Stimulated activated CD8-positive, alpha-beta memory T cell treated with anti-CD3 and anti-CD28 coated beads, Interleukin-2, amount 100 ng/mL, for 48 hours (primary cell): Measurements from ENCODE around the gene VWF.
"Not testable (repeated sequence)": the region's sequence is repeated elsewhere in the genome, so short reads cannot be mapped to it uniquely, and the experiment has no call there.

Source experiments
- DNase-seq, 2 donors: peaks; one replicate each; pipeline ENCODE4 v3.0.0-alpha.2; 2020; ENCODE audit warnings: low read depth in 2 of 2

Gene VWF

DNA sequence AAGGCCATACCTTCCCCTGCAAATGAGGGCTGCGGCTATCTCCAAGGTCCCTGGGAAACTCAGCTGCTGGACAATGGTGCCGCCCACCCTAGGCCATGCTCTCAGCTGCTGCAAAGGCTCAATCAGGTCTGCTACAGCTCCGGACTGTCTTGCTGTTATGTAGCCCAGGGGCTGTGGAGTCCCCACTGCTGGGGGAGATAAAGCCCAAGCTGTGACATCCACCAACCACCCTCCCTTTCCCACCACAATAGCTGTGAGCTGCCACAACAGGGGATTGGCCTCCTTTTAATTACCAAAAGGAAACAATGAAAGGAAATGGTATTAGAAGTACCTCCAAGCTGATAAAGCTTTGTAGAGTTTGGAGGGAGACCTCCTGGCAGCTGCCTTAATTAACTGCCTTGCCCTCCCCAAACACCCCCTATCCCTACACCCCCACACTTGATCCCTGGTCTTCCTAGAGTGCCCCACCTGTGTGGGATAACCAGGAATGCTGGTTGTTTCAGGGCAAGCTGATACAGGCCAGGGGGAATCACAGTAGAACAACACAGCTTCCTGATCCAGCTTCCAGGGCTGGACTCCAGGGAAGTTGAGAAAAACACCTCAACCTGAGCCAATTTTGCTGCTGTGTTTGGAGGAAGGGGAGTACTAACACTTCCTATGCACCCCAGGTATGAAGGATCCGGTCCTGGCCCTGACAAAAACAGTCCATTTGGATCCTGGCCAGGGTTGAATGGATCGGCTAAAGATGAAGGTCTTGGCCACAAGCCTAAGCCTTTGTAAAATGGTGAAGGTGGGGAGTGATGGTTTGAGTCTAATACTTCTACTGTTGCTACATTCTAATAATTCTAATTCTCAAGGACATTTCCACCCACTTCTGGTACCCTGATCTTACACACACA, at the start of gene VWF:
Gene VWF (minus strand): TSS at position 260 of the 899 bp plus-strand sequence. CDS start 1,474 bp downstream, outside the sequence.
- no peak for DNase-seq

DNA sequence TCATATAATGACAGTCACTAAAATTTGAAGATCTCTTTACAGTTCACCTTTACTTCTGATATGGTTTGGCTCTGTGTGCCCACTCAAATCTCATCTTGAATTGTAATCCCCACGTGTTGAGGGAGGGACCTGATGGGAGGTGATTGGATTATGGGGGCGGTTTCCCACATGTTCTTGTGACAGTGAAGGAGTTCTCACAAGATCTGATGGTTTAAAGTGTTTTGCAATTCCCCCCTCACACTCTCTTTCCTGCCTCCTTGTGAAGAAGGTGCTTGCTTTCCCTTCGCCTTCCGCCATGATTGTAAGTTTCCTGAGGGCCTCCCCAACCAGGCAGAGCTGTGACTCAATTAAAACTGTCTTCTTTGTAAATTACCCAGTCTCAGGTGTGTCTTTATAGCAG, 48.4 kb upstream of the VWF start:
- no peak for DNase-seq

DNA sequence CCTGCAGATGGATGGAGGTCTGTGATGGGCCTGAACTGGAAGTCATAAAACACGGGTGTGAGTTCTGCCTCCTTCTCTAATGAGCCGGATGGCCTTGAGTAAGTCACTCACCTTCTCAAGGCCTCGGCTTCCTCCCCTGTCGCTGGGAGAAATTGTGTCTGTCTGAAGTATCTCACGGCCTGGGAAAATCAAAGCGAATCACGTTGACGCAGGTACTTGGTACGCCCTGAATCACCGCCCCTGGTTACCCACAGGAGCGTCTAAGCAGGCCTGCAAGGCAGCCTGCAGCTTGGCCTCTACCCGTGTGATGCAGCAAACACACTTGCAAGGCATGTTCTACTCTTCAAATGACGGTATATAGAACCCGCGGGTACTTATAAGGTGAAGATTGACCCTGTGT, 47.6 kb upstream of the VWF start:
- no peak for DNase-seq

DNA sequence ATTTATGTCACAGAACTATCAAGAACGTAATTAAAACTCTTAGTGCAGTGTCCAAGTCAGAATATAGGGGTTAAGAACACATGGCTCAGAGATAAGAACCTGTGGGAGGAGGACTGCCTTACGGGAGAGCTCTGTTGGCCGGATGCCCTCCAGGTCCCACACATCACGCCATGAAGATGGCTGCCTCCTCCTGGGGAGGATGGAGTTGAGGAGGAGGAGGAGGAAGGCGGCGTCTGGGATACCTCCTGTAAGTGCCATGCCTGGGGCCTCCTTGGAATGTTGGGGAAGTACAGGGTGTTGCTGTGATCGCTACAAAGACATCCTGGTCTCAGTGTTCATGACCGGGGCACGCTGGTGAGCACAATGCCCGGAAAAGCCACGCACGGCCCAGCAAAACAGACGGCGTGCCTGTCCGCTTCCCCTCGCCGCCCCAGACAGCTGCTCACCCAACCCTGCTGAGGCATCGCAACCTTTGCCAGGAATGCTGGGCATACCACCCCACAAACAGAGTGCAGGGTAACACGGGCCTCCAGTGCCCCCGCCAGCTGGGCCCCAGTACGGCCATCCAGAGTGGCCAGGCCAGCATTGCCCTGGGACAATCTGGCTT, 47.0 kb upstream of the VWF start:
- DNase-seq, result no peak

DNA sequence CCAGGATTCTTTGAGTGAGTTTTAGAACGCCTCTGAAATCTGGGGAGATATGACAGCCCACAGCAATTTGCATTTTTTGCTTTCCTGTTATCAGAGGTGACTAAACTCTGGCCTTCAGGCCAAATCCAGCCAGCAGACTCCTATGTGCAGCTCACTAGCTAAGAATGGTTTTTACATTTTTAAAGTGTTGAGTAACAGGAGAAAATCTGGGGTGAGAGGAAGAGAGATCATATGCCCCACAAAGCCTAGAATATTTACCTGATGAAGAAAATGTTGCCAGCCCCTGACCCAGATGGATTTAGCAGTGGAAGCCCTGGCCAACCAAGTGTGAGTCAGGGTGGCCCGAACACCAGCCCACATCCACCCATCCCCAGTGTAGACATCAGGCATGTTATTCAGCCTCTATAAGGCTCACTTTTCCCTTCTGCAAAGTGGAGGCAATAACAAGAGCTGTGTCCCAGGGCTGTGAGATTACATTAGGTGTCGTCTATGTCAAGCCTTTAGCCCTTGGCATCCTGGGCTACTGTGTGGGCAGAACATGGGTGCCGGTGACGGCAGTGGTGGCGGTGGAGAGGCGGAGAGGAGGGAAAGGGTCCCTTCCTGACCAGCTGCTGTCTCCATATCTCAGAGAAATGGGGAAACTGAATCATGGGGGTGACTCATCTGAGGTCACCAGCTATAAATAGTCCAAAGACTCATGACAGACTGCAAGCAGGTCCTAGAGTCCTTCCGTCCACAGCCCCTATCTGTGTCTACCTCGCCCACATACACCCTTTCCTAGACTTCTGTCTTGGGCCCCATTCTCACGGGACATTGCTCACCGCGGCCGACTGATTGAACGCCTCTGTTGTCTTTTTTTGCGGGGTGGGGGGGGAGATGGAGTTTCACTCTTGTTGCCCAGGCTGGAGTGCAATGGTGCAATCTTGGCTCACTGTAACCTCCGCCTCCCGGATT, 43.1 kb upstream of the VWF start:
- DNase-seq, result peak; percentile 56 to 66

DNA sequence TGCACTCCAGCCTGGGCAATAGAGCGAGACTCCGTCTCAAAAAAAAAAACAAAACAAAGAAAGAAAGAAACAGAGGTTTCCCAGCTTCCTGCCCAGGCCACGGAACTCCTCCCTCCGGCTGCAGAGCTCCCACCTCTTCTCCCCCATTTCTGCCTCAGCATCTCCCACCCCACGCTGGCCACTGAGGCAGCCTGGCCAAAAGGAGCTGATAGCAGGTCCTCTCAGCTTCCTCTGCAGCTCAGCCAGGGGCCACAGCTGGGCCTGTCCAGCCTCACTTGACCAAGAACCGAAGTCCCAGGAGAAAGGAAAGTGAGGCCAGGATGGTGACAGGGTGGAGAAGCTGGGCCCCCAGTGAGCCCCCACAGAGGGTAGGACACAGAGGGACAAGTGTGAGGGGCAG, 42.3 kb upstream of the VWF start:
- DNase-seq, result no peak

DNA sequence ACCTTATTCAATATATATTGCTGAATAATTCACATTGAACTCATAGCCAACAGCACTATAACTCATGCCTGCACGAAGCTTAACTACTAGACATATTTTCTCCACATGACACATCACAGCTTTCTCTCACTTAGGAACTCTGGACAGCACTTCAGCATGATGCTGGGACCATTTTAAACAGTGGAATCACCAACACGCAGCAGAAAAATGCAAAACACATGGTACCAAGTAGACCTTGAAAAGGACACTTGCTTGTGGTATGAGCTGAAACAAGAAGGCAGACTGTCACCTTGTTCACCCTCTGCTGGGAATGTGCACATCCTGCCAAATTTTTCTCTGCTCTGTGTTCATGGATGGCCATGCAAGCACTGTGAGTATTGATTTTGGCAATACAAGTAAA, 40.9 kb upstream of the VWF start:
- DNase-seq, result no peak

DNA sequence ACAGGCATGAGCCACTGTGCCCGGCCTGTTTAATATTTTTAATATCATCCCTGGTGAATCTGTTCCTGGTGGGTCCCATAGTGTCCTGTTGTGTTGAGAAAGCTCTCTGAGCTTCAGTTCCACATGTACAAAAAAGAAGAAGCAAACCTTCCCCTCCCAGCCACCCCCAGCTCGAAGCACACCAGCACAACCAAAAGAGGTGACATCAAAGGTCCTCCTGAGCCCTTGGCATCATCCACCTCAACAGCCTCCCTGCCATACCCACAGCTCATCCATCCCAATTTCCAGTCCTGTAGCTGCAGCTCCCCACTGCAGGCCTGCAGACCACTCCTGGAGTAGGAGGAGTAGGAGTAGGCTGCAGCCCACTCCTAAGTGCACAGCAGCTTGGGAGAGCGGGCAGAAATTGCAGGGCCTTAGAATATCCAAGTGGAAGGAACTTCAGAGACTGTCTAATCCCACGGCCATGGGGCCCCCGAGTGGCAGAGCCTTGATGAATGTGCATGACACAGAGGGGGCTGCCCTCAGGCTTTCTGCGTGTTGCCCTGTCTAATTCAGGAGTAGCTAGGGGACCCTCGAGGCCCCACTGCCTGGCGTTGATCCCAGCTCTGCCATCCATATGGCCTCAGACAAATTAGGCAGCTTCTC, 39.1 kb upstream of the VWF start:
- no peak for DNase-seq

DNA sequence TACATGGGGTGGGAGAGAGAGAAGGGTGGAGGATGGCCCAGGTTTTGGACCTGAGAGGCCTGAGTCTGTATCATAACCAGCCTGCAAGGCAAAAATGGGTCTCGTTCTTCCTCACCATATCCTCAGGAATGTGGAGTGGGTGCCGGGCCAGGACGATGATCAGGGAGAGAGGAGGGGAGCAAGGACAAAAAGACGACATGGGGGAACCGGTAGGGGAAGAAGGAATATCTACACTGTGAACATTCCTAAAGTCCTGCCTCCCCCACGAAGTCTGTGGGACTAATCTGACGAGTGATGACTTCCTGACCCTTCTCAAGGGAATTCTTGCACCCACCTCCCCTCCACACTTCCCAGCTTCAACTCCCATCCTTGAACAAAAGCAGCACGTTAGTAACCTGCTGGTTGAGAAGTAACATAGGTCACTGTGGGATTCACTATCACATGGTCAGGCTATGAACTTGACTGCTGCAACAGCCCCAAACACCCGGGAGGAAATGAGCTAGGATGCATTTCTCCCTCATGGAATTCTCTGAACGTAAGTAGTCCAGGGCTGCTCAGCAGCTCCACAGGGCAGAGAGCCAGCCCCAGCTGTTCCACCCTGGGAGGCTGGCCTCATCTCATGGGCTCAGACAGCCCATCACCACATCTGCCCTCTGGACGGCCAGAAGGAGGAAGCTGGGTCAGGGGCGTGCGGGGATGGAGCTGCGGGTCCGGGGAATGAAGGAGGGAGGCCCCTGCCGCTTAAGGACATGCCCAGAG, 36.8 kb upstream of the VWF start:
- no peak for DNase-seq

DNA sequence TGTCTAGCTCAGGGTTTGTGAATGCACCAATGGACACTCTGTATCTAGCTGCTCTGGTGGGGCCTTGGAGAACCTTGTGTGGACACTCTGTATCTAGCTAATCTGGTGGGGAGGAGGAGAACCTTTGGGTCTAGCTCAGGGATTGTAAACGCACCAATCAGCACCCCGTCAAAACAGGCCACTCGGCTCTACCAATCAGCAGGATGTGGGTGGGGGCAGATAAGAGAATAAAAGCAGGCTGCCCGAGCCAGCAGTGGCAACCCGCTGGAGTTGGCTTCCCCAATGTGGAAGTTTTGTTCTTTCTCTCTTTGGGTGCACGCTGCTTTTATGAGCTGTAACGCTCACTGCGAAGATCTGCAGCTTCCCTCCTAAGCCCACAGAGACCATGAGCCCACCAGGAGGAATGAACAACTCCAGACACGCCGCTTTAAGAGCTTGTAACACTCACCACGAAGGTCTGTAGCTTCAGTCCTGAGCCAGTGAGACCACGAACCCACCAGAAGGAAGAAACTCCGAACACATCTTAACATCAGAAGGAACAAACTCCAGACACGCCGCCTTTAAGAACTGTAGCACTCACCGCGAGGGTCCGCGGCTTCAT, 35.7 kb upstream of the VWF start:
- DNase-seq, result not testable (repeated sequence)

DNA sequence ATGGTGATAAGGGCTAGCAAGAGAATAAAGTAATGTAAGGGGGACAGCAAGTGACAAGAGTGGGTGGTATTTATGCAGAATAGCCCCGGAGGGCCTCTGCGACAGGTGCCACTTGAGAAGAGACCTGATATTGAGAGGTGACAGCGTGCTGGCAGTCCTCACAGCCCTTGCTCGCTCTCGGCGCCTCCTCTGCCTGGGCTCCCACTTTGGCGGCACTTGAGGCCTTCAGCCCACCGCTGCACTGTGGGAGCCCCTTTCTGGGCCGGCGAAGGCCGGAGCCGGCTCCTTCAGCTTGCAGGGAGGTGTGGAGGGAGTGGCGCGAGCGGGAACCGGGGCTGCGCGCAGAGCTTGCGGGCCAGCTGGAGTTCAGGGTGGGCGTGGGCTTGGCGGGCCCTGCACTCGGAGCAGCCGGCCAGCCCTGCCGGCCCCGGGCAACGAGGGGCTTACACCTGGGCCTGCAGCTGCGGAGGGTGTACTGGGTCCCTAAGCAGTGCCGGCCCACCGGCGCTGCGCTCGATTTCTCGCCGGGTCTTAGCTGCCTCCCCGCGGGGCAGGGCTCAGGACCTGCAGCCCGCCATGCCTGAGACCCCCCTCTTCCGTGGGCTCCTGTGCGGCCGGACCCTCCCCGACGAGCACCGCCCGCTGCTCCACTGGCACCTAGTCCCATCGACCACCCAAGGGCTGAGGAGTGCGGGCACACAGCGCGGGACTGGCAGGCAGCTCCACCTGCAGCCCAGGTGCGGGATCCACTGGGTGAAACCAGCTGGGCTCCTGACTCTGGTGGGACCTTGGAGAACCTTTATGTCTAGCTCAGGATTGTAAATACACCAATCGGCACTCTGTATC, 34.9 kb upstream of the VWF start:
- DNase-seq, result not testable (repeated sequence)

DNA sequence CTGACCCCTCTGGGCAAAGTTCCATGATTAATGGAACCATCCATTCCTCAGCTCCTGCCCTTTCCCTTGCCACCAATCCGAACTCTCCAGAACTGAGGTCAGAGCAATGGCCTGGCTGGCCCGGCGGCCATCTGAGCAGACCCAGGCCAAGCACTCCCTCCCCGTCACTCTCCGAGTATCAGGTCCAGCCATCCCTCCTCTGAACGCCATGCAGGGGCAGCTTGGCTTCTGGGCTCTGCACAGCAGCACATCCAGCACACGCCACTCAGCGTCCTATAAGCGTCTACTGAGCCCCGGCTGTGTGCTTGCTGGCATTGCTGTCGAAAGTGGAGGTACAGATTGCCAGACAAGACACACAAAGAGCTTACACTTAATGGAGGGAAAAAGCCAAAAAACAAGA, 34.3 kb upstream of the VWF start:
- no peak for DNase-seq

DNA sequence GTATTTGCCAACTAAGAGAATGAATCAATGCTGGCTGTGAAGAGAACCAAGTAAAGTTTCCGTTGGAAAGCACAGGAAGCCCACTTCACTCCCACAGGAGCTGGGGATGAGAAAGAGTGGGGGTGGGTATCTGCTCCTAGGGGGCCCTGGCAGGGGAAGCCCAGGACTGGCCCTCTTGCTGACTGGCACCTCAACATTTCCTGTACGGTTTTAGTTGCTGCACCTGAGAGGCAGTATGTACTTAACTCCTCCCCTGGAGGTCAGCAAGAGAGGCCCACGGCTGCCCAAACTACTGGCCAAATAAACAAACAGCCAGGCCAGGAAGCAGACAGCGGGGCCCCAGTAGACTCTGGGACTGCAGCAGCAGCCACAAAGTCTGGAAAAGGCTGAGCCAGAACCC, 33.8 kb upstream of the VWF start:
- DNase-seq, result no peak

DNA sequence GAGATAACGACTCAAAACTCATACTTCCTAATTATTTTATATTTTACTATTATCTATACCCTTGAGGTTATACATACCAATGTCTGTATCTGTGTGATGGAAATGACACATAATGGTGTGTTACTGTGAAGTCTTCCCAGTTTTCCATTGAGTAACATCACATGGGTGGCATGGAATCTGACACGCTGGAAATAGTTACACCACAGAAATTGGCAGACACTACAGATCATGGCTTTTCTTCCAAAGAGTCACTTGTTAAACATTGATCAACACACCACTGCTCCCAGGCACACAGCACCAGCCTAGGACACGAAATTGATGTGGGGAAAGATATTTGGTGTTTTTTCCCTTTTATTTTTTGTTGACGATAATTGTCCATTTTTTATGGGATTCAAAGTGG, 33.0 kb upstream of the VWF start:
- DNase-seq, result no peak

DNA sequence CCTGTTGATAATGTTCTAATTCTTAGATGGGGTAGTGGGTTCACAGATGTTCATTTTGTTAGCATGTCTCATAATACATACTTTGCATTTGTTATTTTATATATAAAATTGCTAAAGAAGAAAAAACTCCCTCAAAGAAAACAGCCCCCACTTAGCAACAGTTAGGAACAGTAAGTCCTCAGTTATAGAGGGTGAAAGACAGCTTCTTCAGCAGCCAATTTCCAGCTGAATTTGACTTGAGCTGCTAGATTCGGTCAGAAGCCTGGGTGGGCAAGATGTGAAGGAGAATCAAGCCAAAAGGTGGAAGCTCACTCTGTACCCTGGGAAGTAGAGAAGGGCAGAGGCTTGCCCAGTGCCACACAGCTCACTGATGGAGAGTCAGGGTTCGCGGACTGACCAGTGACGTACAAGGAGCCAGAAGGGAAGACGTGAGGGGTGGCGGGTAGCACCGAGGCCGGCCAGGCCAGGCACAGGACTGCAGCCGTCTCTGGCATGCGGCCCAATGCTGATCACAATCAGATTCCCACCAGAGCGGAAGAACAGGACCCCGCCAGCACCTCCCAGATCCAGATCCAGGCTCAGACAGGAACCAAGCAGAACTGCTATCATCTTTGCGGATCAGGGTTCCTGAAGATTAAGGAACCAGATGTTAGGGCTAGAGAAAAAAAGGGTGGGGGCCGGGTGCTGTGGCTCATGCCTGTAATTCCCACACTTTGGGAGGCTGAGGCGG, 30.4 kb upstream of the VWF start:
- DNase-seq, result no peak

DNA sequence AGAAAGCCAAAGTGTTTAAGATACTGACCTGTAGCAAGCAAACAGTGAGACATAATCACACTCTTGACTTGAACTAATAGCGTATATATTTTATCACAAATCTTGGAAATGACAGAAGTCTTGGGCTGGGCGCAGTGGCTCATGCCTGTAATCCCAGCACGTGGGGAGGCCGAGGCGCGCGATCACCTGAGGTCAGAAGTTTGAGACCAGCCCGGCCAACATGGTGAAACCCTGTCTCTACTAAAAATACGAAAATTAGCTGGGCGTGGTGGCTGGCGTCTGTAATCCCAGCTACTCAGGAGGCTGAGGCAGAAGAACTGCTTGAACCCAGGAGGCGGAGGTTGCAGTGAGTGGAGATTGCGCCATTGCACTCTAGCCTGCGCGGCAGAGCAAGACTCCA, 24.3 kb upstream of the VWF start:
- DNase-seq, result not testable (repeated sequence)

DNA sequence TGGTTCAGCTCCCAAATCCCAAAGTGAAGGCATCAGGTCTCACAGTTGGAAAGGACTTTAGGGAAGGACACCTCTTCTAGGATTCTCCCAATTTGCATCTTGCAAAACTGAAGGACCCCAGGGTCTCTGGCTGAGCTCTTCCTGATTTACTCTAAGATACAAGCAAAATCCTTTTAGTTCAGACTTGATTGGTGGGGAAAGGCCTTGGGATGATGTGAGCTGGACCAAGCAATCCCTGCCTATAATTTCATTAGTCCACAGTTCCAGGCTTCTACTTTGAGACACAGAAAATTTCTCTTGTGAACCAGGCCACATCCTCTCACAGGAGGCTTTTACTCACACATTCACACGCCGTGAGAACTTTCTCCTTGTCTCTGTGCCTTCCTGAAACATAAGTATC, 23.6 kb upstream of the VWF start:
- no peak for DNase-seq

DNA sequence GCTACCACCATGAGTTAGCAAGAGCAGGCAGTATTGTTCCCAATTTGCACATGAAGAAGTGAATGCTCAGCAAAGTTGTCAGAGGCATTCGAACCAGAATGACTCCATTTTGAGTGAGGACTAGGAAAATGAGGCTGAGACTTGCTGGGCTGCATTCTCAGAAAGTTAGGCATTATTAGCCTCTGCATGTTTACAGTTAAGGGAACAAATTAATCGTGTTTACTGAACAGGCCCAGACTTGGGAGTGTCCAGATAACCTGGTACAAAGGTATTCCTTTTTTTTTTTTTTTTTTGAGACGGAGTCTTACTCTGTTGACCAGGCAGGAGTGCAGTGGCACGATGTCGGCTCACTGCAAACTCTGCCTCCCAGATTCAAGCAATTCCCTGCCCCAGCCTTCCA, 22.5 kb upstream of the VWF start:
- DNase-seq, result no peak

DNA sequence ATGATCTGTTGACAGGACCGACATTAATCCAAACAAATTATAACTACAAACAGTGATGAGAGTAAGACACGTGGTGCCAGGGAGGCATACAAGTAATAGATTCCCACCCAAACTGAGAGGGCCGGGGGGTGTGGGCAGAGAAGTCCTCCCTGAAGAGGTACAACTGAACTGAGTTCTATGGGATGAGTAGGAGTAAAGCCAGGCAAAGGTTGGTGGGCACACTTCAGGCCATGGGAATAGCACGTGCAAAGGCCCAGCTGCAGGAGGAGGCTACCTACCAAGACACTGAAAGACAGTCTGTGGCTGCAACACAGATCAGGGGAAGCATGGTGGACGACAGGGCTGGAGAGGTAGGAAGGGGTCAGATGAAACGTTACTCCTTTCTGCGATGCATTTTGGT, 22.0 kb upstream of the VWF start:
- no peak for DNase-seq
